ENCODE results near the gene FLNB. TPM values are rescaled to one million over a fixed set of nuclear protein-coding genes. Genes with fewer than 3 reads are reported as not detected.
A peak's percentile ranks its signal among the peaks of the same experiment; 100 is the strongest.
"Not testable (repeated sequence)": the region's sequence is repeated elsewhere in the genome, so short reads cannot be mapped to it uniquely, and the experiment has no call there.

FLNB gene
- total RNA-seq, 4 donors from 2014 or later = 265 to 345 (median 277) TPM

DNA sequence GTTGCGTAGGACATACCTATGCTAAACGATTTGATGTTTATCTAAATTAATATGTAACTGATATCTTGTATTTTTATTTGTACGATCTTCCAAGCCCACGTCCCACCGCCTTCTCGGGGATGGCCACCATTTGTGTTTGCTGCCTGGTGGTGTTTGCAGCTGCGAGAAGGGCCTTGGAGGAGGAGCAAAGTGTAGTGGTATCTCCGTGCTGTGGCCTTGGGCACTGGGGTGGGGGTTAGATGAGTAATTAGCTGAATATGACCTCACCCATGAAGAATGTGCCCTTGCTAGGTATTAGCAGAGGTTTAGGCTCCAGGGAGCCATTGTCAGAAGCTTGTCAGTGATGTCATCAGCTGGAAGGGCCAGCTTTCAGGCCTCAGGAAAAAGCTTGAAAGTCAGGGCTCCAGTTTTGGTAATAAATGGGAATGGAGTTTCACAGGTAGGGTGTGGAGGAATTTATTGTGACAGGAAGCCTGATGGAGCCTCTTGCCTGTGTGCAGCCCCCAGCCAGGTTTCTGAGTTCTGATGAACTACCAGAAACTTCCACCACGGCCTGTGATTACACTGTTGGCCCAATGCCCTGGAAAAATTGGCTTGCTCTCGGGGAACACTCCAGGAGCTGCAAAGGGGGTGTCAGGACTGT lies 41.0 kb downstream of the FLNB start:
- WGBS, 2 donors = 60 to 69% methylated on average over 10 of the region's 10 CpGs
- Histone ChIP-seq H3K27ac (peak overlapping the region in 3 of 4 donors; percentile 35 to 77 (median 64)), H3K4me3 (no peak overlapping the region), H3K4me1 (peaks cover 0 to 97% (median 34%) of the 10 kb centered on the region in 4 donors), H3K27me3 (no peaks in the 10 kb centered on the region), H3K9me3 (no peaks in the 10 kb centered on the region), H3K36me3 (no peaks in the 10 kb centered on the region)
- no peak for DNase-seq (ENCODE audit: low spot score in 2 of 2)
- TF ChIP-seq POLR2A (IDR thresholded peaks at IDR 0.05) (no peak), EP300 (IDR thresholded peaks at IDR 0.05) (peak in 1 of 2 donors; percentile 32)

DNA sequence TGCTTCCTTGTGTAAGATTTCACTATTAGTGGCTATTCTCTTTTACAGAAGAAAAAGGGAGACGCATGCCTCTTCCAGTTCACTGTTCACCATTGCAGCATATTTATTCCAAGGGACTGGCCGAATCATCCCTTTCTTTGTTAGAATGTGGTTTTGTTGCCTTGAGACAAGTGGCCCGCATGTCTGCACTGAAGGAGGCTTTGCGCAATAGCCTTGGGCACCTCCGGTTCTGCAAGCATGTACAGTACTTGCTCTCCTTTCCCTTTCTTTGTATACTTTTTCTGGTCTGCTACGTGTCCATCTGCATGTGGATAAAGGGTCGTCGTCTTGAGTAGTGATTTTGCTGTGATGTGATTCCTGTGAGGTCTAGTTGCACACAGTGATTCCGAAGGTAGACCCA lies 43.0 kb downstream of the FLNB start:
- Histone ChIP-seq H3K9me3 (no peaks in the 10 kb centered on the region), H3K4me1 (peaks cover 0 to 77% (median 28%) of the 10 kb centered on the region in 4 donors), H3K27ac (peak overlapping the region in 3 of 4 donors; percentile 34 to 86 (median 64)), H3K4me3 (no peak overlapping the region), H3K36me3 (no peaks in the 10 kb centered on the region), H3K27me3 (no peaks in the 10 kb centered on the region)
- peak in 1 of 2 donors; percentile 50 for DNase-seq (ENCODE audit: low spot score in 2 of 2)
- 59 to 69% methylated on average over 9 of the region's 9 CpGs for WGBS, 2 donors
- TF ChIP-seq POLR2A (IDR thresholded peaks at IDR 0.05) (no peak), EP300 (IDR thresholded peaks at IDR 0.05) (peak in 1 of 2 donors; percentile 15)

DNA sequence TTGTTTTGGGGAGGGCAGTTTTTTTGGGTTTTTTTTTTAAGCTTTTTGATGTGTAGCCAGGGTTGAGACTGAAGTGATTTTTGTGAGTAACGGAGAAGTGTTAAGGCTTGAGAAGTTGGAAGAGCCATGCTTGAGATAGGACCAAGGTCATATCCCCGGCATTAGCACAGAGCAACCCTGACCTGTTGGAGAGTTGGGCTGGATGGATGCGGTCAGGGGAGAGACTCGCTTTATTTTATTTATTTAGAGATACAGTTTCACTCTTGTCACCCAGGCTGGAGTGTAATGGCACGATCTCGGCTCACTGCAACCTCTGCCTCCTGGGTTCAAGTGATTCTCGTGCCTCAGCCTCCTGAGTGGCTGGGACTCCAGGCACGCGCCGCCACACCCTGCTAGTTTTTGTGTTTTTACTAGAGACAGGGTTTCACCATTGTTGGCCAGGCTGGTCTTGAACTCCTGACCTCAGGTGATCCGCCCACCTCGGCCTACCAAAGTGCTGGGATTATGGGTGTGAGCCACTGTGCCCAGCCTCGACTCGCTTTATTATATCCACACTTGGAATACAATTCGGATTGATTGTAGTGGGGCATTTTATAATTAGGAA lies 43.5 kb downstream of the FLNB start:
- peaks cover 0 to 72% (median 28%) of the 10 kb centered on the region in 4 donors for H3K4me1 ChIP-seq
- H3K9me3 ChIP-seq; DNase-seq (ENCODE audit: low spot score in 2 of 2); H3K27me3 ChIP-seq; H3K36me3 ChIP-seq; H3K4me3 ChIP-seq: not testable (repeated sequence)
- H3K27ac ChIP-seq = peak overlapping the region in 3 of 4 donors; percentile 34 to 86 (median 64)
- 80 to 84% methylated on average over 15 of the region's 15 CpGs for WGBS, 2 donors

DNA sequence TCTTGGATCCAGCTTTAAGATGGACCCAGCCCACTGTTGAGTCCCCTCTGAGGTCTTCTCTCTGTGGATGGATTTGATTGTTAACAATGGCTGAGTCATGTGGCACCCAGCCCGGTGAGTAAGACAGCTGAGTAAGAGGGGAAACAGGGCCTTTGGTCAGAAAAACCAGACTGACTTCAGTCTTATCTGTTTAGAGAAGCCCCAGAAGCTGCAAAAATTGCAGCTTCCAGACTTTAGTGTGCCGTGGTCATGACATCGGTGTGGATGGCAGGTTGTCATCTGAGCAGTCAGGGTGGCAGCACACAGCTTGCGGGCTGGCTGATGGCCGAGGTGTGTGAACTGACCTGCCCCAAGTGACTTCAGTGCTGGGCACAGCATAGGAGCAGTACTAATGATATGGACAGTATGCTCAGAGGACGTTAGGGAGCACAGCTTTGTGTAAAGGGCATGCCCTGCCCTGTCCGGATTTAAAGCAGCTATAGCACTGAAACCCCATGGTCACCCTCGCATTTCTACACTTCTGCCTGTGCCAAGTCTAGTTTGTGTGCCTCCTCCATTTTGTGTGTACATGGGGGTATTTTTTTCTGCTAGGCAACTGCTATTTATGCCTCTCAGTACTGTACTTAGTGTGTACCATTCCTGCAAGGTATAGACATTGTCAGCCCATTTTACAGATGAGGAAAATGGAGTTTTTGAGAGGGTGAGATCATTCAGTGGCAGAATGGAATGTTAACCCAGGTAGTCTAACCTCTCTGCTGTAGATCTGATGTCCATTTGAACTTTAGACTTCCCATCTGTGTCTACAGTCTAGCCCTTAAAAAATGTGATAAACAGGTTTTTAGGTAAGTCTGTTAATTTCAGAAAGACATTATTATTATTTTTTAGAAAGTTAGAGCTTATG lies 44.4 kb downstream of the FLNB start:
- Histone ChIP-seq H3K36me3 (no peaks in the 10 kb centered on the region), H3K27ac (peak overlapping the region; percentile 25 to 86 (median 49)), H3K27me3 (no peaks in the 10 kb centered on the region), H3K4me1 (peaks cover 0 to 63% (median 28%) of the 10 kb centered on the region in 4 donors), H3K4me3 (no peak overlapping the region), H3K9me3 (no peaks in the 10 kb centered on the region)
- TF ChIP-seq, protein P1, sequence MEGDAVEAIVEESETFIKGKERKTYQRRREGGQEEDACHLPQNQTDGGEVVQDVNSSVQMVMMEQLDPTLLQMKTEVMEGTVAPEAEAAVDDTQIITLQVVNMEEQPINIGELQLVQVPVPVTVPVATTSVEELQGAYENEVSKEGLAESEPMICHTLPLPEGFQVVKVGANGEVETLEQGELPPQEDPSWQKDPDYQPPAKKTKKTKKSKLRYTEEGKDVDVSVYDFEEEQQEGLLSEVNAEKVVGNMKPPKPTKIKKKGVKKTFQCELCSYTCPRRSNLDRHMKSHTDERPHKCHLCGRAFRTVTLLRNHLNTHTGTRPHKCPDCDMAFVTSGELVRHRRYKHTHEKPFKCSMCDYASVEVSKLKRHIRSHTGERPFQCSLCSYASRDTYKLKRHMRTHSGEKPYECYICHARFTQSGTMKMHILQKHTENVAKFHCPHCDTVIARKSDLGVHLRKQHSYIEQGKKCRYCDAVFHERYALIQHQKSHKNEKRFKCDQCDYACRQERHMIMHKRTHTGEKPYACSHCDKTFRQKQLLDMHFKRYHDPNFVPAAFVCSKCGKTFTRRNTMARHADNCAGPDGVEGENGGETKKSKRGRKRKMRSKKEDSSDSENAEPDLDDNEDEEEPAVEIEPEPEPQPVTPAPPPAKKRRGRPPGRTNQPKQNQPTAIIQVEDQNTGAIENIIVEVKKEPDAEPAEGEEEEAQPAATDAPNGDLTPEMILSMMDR (IDR thresholded peaks at IDR 0.05) = no peak
- TF ChIP-seq POLR2A (IDR thresholded peaks at IDR 0.05) (no peak), EP300 (IDR thresholded peaks at IDR 0.05) (peak in 1 of 2 donors; percentile 38)
- DNase-seq (ENCODE audit: low spot score in 2 of 2) = peak; percentile 67 to 90
- 47 to 48% methylated on average over 8 of the region's 8 CpGs for WGBS, 2 donors

DNA sequence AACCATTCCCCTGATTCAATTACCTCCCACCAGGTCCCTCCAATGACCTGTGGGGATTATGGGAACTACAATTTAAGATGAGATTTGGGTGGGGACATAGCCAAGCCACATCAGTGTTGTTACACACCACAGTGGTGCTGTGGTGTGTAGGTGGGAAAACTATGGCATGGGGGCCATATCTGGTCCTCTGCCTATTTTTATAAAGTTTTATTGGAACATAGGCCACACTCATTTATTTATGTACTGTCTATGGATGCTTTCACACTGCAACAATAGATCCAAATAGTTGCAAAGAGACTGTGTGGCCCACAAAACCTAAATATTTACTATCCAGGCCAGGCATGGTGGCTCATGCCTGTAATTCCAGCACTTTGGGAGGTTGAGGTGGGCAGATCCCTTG lies 46.4 kb downstream of the FLNB start:
- TF ChIP-seq, protein P1 (IDR thresholded peaks at IDR 0.05) = no peak
- TF ChIP-seq POLR2A (IDR thresholded peaks at IDR 0.05) = no peak
- no peak for TF ChIP-seq EP300 (IDR thresholded peaks at IDR 0.05)
- Histone ChIP-seq H3K4me1 (peaks cover 0 to 62% (median 32%) of the 10 kb centered on the region in 4 donors), H3K36me3 (no peaks in the 10 kb centered on the region), H3K27ac (peak overlapping the region in 1 of 4 donors; percentile 38), H3K27me3 (no peaks in the 10 kb centered on the region), H3K4me3 (no peak overlapping the region), H3K9me3 (no peaks in the 10 kb centered on the region)
- no peak for DNase-seq (ENCODE audit: low spot score in 2 of 2)

DNA sequence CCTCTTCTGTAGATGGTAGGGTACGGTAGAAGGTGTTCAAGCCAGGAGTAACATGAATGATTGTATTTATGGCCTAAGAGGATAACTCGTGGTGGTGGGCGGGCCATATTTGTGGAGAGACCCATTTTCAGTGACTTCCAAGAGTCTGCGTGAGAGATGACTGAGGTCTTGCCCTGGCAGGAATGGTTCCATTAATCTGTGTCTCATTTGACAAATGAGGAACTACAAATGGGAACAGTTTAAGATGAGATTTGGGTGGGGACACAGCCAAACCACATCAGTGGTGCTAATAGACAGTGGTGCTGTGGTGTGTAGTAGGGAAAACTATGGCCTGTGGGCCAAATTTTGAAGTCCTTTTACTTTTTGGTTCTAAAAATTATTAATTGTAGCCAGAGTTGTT lies 47.1 kb downstream of the FLNB start:
- H3K27me3 ChIP-seq = no peaks in the 10 kb centered on the region
- no peaks in the 10 kb centered on the region for H3K36me3 ChIP-seq
- DNase-seq (ENCODE audit: low spot score in 2 of 2) = no peak
- peak overlapping the region in 1 of 4 donors; percentile 38 for H3K27ac ChIP-seq
- 75 to 76% methylated on average over 4 of the region's 4 CpGs for WGBS, 2 donors
- no peak for TF ChIP-seq POLR2A (IDR thresholded peaks at IDR 0.05)
- TF ChIP-seq EP300 (IDR thresholded peaks at IDR 0.05) = no peak
- TF ChIP-seq, protein P1 (IDR thresholded peaks at IDR 0.05) = no peak
- peaks cover 0 to 62% (median 38%) of the 10 kb centered on the region in 4 donors for H3K4me1 ChIP-seq
- H3K4me3 ChIP-seq = no peak overlapping the region
- no peaks in the 10 kb centered on the region for H3K9me3 ChIP-seq

DNA sequence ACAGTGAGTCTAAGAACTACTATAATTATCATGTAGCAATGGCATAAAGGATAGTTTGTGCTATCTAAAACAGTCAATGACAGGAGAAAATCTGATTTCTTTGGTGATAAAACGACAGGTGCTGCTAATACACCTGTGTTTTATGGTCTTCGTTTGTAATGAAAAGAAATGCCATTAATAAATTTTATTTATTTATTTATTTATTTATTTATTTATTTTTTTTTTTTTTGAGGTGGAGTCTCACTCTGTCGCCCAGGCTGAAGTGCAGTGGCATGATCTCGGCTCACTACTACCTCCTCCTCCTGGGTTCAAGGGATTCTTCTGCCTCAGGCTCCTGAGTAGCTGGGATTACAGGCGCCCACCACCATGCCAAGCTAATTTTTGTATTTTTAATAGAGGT lies 47.7 kb downstream of the FLNB start:
- not testable (repeated sequence) for H3K36me3 ChIP-seq; DNase-seq (ENCODE audit: low spot score in 2 of 2); H3K4me3 ChIP-seq; H3K27ac ChIP-seq; H3K27me3 ChIP-seq; H3K9me3 ChIP-seq
- 93 to 97% methylated on average over 5 of the region's 5 CpGs for WGBS, 2 donors
- peaks cover 0 to 62% (median 39%) of the 10 kb centered on the region in 4 donors for H3K4me1 ChIP-seq
